WTC11 (cell line): ENCODE measurements around the gene PEX26. TPM values are rescaled to one million over a fixed set of nuclear protein-coding genes. Genes with fewer than 3 reads are reported as not detected.

Experiments used
- ATAC-seq: fragments of 200-7000 bp; cut with Tn5 transposase; 2 replicates; pipeline ENCODE4 v1.10.0; 2021; ENCODE audit warnings: mild to moderate bottlenecking, moderate library complexity
- CTCF ChIA-PET: fragments of 300-600 bp; sonication (Branson Sonifier 250); formaldehyde crosslinking; loops from one replicate; lab custom pipeline; 2021; ENCODE audit warnings: antibody characterized with exemption; lab: Charles Lee
- POLR2A ChIA-PET: fragments of 350-600 bp; sonication (Branson Sonifier 250); formaldehyde crosslinking; loops from one replicate; lab custom pipeline; 2021; ENCODE audit warnings: antibody characterized with exemption; lab: Charles Lee
- DNase-seq: peaks from one replicate; pipeline ENCODE4 v3.0.0; 2021; ENCODE audit warnings: low spot score
- H3K27ac Mint-ChIP-seq: 2 replicates; pipeline ENCODE4 v1.8.0; 2021; ENCODE audit warnings: mixed read lengths
- H3K27me3 Mint-ChIP-seq: 2 replicates; pipeline ENCODE4 v1.8.0; 2021; ENCODE audit warnings: low read depth, mild to moderate bottlenecking, moderate library complexity, mixed read lengths
- H3K36me3 Mint-ChIP-seq: 2 replicates; pipeline ENCODE4 v1.8.0; 2021; ENCODE audit warnings: mixed read lengths
- H3K4me1 Mint-ChIP-seq: 2 replicates; pipeline ENCODE4 v1.8.0; 2022; ENCODE audit warnings: mixed read lengths
- H3K4me3 Mint-ChIP-seq: 2 replicates; pipeline ENCODE4 v1.8.0; 2021; ENCODE audit warnings: mild to moderate bottlenecking, moderate library complexity, mixed read lengths
- H3K9me3 Mint-ChIP-seq: 2 replicates; pipeline ENCODE4 v1.8.0; 2021; ENCODE audit warnings: mixed read lengths
- AFF4 ChIP-seq: sonication (generic); formaldehyde crosslinking; IDR thresholded peaks from 2 replicates; pipeline ENCODE4 v1.8.1; 2023; ENCODE audit warnings: mild to moderate bottlenecking, missing genetic modification reagents, borderline replicate concordance
- ATF1 ChIP-seq: sonication (generic); formaldehyde crosslinking; IDR thresholded peaks from 2 replicates; pipeline ENCODE4 v1.8.1; 2023; ENCODE audit warnings: mild to moderate bottlenecking, moderate library complexity, missing genetic modification reagents
- CREB1 ChIP-seq: sonication (generic); formaldehyde crosslinking; IDR thresholded peaks from 2 replicates; pipeline ENCODE4 v1.8.0; 2023; ENCODE audit warnings: mild to moderate bottlenecking, missing genetic modification reagents
- CTCF ChIP-seq: fragments of 200-600 bp; IDR thresholded peaks from 2 replicates; pipeline ENCODE4 v1.8.0; 2022; ENCODE audit warnings: antibody characterized with exemption
- ESRRA ChIP-seq: sonication (generic); formaldehyde crosslinking; IDR thresholded peaks from 2 replicates; pipeline ENCODE4 v1.8.1; 2022; ENCODE audit warnings: mild to moderate bottlenecking, missing genetic modification reagents, borderline replicate concordance
- ETV6 ChIP-seq: sonication (generic); formaldehyde crosslinking; IDR thresholded peaks from 2 replicates; pipeline ENCODE4 v1.8.1; 2022; ENCODE audit warnings: mild to moderate bottlenecking, missing genetic modification reagents
- FOXK1 ChIP-seq: sonication (generic); formaldehyde crosslinking; IDR thresholded peaks from 2 replicates; pipeline ENCODE4 v1.8.0; 2022; ENCODE audit warnings: mild to moderate bottlenecking, moderate library complexity, missing genetic modification reagents
- JAZF1 ChIP-seq: fragments of 250-450 bp; sonication (Bioruptor Pico); IDR thresholded peaks from 2 replicates; pipeline ENCODE4 v1.9.0; 2021; ENCODE audit warnings: moderate library complexity, mild to moderate bottlenecking, inconsistent platforms
- KAT7 ChIP-seq: sonication (generic); formaldehyde crosslinking; IDR thresholded peaks from 2 replicates; pipeline ENCODE4 v1.8.1; 2023; ENCODE audit warnings: missing genetic modification reagents, mild to moderate bottlenecking, borderline replicate concordance
- MYBL2 ChIP-seq: sonication (generic); formaldehyde crosslinking; IDR thresholded peaks from 2 replicates; pipeline ENCODE4 v1.8.1; 2023; ENCODE audit warnings: mild to moderate bottlenecking, moderate library complexity, missing genetic modification reagents
- NFATC4 ChIP-seq: fragments of 250-450 bp; sonication (Bioruptor Pico); IDR thresholded peaks from 2 replicates; pipeline ENCODE4 v1.9.0; 2021; ENCODE audit warnings: mild to moderate bottlenecking
- OVOL2 ChIP-seq: fragments of 250-450 bp; sonication (Bioruptor Pico); IDR thresholded peaks from 2 replicates; pipeline ENCODE4 v1.9.0; 2021; ENCODE audit warnings: mild to moderate bottlenecking, borderline replicate concordance
- PRRX2 ChIP-seq: fragments of 250-450 bp; sonication (Bioruptor Pico); IDR thresholded peaks from 2 replicates; pipeline ENCODE4 v1.8.0; 2021; ENCODE audit warnings: mild to moderate bottlenecking
- SMAD3 ChIP-seq: sonication (generic); formaldehyde crosslinking; IDR thresholded peaks from 2 replicates; pipeline ENCODE4 v1.8.0; 2022; ENCODE audit warnings: missing genetic modification reagents, mild to moderate bottlenecking, borderline replicate concordance
- SMAD4 ChIP-seq: sonication (generic); formaldehyde crosslinking; IDR thresholded peaks from 2 replicates; pipeline ENCODE4 v1.8.0; 2022; ENCODE audit warnings: mild to moderate bottlenecking, missing genetic modification reagents
- SOX15 ChIP-seq: fragments of 250-450 bp; sonication (Bioruptor Pico); IDR thresholded peaks from 2 replicates; pipeline ENCODE4 v1.9.0; 2021; ENCODE audit warnings: mild to moderate bottlenecking
- SP1 ChIP-seq: sonication (generic); formaldehyde crosslinking; conservative IDR thresholded peaks from 2 replicates; pipeline ENCODE4 v1.8.1; 2022; ENCODE audit warnings: missing genetic modification reagents
- TCF7 ChIP-seq: sonication (generic); formaldehyde crosslinking; IDR thresholded peaks from 2 replicates; pipeline ENCODE4 v1.8.0; 2022; ENCODE audit warnings: mild to moderate bottlenecking, low read depth, missing genetic modification reagents, moderate library complexity
- ZNF416 ChIP-seq: fragments of 250-450 bp; sonication (Bioruptor Pico); IDR thresholded peaks from 2 replicates; pipeline ENCODE4 v1.9.0; 2021; ENCODE audit warnings: mild to moderate bottlenecking, inconsistent platforms
- total RNA-seq: library from RNA; stranded (reverse); gene quantifications from 3 replicates; pipeline ENCODE4 v1.2.3, GENCODE V29; 2021
- TF ChIP-seq, protein P1 (sequence below): sonication (generic); formaldehyde crosslinking; conservative IDR thresholded peaks from 2 replicates; pipeline ENCODE4 v1.8.1; 2023; ENCODE audit warnings: mild to moderate bottlenecking, low read depth, missing genetic modification reagents, moderate library complexity
- TF ChIP-seq, protein P2 (sequence below): sonication (generic); formaldehyde crosslinking; IDR thresholded peaks from 2 replicates; pipeline ENCODE4 v1.8.0; 2022; ENCODE audit warnings: mild to moderate bottlenecking, missing genetic modification reagents
- TF ChIP-seq, protein P3 (sequence below): sonication (generic); formaldehyde crosslinking; IDR thresholded peaks from 2 replicates; pipeline ENCODE4 v1.8.1; 2022; ENCODE audit warnings: low read depth, mild to moderate bottlenecking, moderate library complexity, missing genetic modification reagents, borderline replicate concordance
- TF ChIP-seq, protein P4 (sequence below): fragments of 250-450 bp; sonication (Bioruptor Pico); IDR thresholded peaks from 2 replicates; pipeline ENCODE4 v1.9.0; 2021; ENCODE audit warnings: mild to moderate bottlenecking

PEX26 gene
- total RNA-seq, 1 experiment from 2014 or later = 52.3 TPM

- peaks cover 3% of the 10 kb centered on the region for H3K27me3 Mint-ChIP-seq
- no peaks in the 10 kb centered on the region for H3K4me1 Mint-ChIP-seq
- H3K36me3 Mint-ChIP-seq = no peaks in the 10 kb centered on the region
- POLR2A ChIA-PET = no interaction called here
- TF ChIP-seq FOXK1 (CRISPR knock-in tag) = no peak
- TF ChIP-seq, protein P1, sequence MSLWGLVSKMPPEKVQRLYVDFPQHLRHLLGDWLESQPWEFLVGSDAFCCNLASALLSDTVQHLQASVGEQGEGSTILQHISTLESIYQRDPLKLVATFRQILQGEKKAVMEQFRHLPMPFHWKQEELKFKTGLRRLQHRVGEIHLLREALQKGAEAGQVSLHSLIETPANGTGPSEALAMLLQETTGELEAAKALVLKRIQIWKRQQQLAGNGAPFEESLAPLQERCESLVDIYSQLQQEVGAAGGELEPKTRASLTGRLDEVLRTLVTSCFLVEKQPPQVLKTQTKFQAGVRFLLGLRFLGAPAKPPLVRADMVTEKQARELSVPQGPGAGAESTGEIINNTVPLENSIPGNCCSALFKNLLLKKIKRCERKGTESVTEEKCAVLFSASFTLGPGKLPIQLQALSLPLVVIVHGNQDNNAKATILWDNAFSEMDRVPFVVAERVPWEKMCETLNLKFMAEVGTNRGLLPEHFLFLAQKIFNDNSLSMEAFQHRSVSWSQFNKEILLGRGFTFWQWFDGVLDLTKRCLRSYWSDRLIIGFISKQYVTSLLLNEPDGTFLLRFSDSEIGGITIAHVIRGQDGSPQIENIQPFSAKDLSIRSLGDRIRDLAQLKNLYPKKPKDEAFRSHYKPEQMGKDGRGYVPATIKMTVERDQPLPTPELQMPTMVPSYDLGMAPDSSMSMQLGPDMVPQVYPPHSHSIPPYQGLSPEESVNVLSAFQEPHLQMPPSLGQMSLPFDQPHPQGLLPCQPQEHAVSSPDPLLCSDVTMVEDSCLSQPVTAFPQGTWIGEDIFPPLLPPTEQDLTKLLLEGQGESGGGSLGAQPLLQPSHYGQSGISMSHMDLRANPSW (CRISPR knock-in tag) = no peak
- no peak for TF ChIP-seq JAZF1 (CRISPR knock-in tag)
- no peak for TF ChIP-seq SP1 (CRISPR knock-in tag)
- TF ChIP-seq CTCF = no peak
- no peak for TF ChIP-seq PRRX2 (CRISPR knock-in tag)
- no peak for TF ChIP-seq KAT7
- TF ChIP-seq, protein P2, sequence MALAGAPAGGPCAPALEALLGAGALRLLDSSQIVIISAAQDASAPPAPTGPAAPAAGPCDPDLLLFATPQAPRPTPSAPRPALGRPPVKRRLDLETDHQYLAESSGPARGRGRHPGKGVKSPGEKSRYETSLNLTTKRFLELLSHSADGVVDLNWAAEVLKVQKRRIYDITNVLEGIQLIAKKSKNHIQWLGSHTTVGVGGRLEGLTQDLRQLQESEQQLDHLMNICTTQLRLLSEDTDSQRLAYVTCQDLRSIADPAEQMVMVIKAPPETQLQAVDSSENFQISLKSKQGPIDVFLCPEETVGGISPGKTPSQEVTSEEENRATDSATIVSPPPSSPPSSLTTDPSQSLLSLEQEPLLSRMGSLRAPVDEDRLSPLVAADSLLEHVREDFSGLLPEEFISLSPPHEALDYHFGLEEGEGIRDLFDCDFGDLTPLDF = no peak
- no peak for TF ChIP-seq SMAD4 (CRISPR knock-in tag)
- TF ChIP-seq, protein P3, sequence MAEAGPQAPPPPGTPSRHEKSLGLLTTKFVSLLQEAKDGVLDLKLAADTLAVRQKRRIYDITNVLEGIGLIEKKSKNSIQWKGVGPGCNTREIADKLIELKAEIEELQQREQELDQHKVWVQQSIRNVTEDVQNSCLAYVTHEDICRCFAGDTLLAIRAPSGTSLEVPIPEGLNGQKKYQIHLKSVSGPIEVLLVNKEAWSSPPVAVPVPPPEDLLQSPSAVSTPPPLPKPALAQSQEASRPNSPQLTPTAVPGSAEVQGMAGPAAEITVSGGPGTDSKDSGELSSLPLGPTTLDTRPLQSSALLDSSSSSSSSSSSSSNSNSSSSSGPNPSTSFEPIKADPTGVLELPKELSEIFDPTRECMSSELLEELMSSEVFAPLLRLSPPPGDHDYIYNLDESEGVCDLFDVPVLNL (CRISPR knock-in tag) = no peak
- no peak for TF ChIP-seq ESRRA (CRISPR knock-in tag)
- no peak for TF ChIP-seq SMAD3 (CRISPR knock-in tag)
- no peak for TF ChIP-seq CREB1 (CRISPR knock-in tag)
- no peak for TF ChIP-seq SOX15
- TF ChIP-seq, all 79 proteins: peak for 0
- DNase-seq (no peak), ATAC-seq (no peak)
- H3K4me3 Mint-ChIP-seq = no peak overlapping the region
- H3K9me3 Mint-ChIP-seq = peaks cover 5% of the 10 kb centered on the region; the same call in 1 of the 2 replicates
- CTCF ChIA-PET = interaction anchor here (1.2 kb wide), 2 partner anchors 41 to 374 kb away, joined by 3 to 5 read pairs; no protein-coding TSS in a partner anchor
- H3K27ac Mint-ChIP-seq = no peak overlapping the region
Observed at GRCh38 chr22:18116634-18117033, 38.8 kb downstream of the PEX26 start.

GRCh38 chr22:18118345-18118915 is 40.6 kb downstream of the PEX26 start:
- ChIA-PET POLR2A (no interaction called here), CTCF (interaction anchor here (0.9 to 1.3 kb wide), 2 partner anchors 10 to 39 kb away, joined by 3 read pairs; no protein-coding TSS in a partner anchor)
- Mint-ChIP-seq H3K4me3 (no peak overlapping the region), H3K36me3 (no peaks in the 10 kb centered on the region), H3K9me3 (peaks cover 5% of the 10 kb centered on the region; the same call in 1 of the 2 replicates), H3K4me1 (no peaks in the 10 kb centered on the region), H3K27me3 (no peaks in the 10 kb centered on the region), H3K27ac (no peak overlapping the region)
- ATAC-seq (no peak), DNase-seq (no peak)
- TF ChIP-seq MYBL2 (CRISPR knock-in tag) (no peak), ATF1 (CRISPR knock-in tag) (no peak), ZNF416 (CRISPR knock-in tag) (no peak), NFATC4 (CRISPR knock-in tag) (no peak), OVOL2 (CRISPR knock-in tag) (no peak), AFF4 (CRISPR knock-in tag) (no peak), FOXK1 (CRISPR knock-in tag) (no peak), ETV6 (CRISPR knock-in tag) (no peak), TCF7 (CRISPR knock-in tag) (no peak), SMAD4 (CRISPR knock-in tag) (no peak)
- TF ChIP-seq, protein P4, sequence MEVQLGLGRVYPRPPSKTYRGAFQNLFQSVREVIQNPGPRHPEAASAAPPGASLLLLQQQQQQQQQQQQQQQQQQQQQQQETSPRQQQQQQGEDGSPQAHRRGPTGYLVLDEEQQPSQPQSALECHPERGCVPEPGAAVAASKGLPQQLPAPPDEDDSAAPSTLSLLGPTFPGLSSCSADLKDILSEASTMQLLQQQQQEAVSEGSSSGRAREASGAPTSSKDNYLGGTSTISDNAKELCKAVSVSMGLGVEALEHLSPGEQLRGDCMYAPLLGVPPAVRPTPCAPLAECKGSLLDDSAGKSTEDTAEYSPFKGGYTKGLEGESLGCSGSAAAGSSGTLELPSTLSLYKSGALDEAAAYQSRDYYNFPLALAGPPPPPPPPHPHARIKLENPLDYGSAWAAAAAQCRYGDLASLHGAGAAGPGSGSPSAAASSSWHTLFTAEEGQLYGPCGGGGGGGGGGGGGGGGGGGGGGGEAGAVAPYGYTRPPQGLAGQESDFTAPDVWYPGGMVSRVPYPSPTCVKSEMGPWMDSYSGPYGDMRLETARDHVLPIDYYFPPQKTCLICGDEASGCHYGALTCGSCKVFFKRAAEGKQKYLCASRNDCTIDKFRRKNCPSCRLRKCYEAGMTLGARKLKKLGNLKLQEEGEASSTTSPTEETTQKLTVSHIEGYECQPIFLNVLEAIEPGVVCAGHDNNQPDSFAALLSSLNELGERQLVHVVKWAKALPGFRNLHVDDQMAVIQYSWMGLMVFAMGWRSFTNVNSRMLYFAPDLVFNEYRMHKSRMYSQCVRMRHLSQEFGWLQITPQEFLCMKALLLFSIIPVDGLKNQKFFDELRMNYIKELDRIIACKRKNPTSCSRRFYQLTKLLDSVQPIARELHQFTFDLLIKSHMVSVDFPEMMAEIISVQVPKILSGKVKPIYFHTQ (CRISPR knock-in tag) = no peak
